MG63 (cell line): ENCODE results near the gene NFKBIE. TPM values are rescaled to one million over a fixed set of nuclear protein-coding genes. Genes with fewer than 3 reads are reported as not detected.
A peak's percentile ranks its signal among the peaks of the same experiment; 100 is the strongest.

ENCODE experiments used
- DNase-seq: peaks from one replicate; pipeline ENCODE4 v3.0.0-alpha.2; 2020
- H3K27me3 ChIP-seq: fragments of 250-450 bp; sonication (Bioruptor Pico); 2 replicates; pipeline ENCODE4 v1.5.1; 2020; ENCODE audit warnings: mild to moderate bottlenecking, moderate library complexity
- H3K36me3 ChIP-seq: fragments of 250-450 bp; sonication (Bioruptor Pico); 2 replicates; pipeline ENCODE4 v1.5.1; 2020; ENCODE audit warnings: mild to moderate bottlenecking, moderate library complexity
- H3K4me3 ChIP-seq: fragments of 250-450 bp; sonication (Bioruptor Pico); 2 replicates; pipeline ENCODE4 v1.5.1; 2020; ENCODE audit warnings: mild to moderate bottlenecking, moderate library complexity
- H3K9me3 ChIP-seq: fragments of 250-450 bp; sonication (Bioruptor Pico); 2 replicates; pipeline ENCODE4 v1.5.1; 2020; ENCODE audit warnings: mild to moderate bottlenecking, moderate library complexity
- total RNA-seq: library from RNA; depleted of rRNA; stranded (reverse); fragments of >200 nt; shearing (Covaris generic); gene quantifications from 2 replicates; pipeline ENCODE4 v1.2.3, GENCODE V29; 2014; ENCODE audit warnings: low replicate concordance

NFKBIE gene
- total RNA-seq, 1 experiment from 2014 or later: 24.4 TPM

DNA sequence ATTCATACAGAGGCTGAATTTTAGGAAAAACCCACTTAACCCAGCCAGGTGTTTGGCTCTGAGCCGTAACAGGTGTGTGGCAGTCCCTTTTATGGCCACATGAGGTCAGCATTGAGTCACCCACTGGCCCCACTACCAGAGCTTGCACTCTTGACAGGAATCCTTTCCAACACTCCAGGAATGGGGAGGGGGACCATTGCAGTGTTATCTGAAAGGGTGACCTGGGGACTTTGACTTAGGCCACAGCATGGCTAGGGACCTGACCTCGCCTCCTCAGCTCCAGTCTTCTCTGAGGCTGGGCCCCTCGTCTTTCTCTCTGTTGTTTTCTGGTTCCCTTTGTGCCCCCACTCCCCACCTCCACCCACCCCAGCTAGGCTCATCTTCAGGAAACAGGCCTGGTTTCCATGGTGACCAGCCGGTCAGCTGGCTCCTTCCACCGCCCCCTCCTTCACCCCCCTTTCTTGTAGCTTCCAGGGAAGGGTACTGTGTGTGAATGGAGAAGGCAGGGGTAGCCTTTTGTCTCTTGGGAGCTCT, 2.8 kb upstream of the NFKBIE start:
- peaks cover 2% of the 10 kb centered on the region; the same call in 1 of the 2 replicates for H3K36me3 ChIP-seq
- no peaks in the 10 kb centered on the region for H3K9me3 ChIP-seq
- H3K27me3 ChIP-seq: peaks cover 42% of the 10 kb centered on the region
- no peak overlapping the region for H3K4me3 ChIP-seq
- DNase-seq: peak; percentile 62

GRCh38 chr6:44267252-44267651, 1.9 kb upstream of the NFKBIE start:
- Histone ChIP-seq H3K27me3 (peaks cover 36% of the 10 kb centered on the region), H3K4me3 (no peak overlapping the region), H3K36me3 (peaks cover 3% of the 10 kb centered on the region; the same call in 1 of the 2 replicates), H3K9me3 (no peaks in the 10 kb centered on the region)
- DNase-seq: no peak

GRCh38 chr6:44266347-44266746, 996 bp upstream of the NFKBIE start:
- Histone ChIP-seq H3K36me3 (peaks cover 10% of the 10 kb centered on the region), H3K4me3 (no peak overlapping the region), H3K27me3 (peaks cover 29% of the 10 kb centered on the region), H3K9me3 (no peaks in the 10 kb centered on the region)
- no peak for DNase-seq

- Histone ChIP-seq H3K36me3 (peaks cover 15% of the 10 kb centered on the region), H3K9me3 (no peaks in the 10 kb centered on the region), H3K4me3 (peak overlapping the region; percentile 72), H3K27me3 (peaks cover 25% of the 10 kb centered on the region)
- DNase-seq: no peak
Observed at GRCh38 chr6:44265722-44266233, 427 bp upstream of the NFKBIE start.

GRCh38 chr6:44264154-44265006, 971 bp downstream of the NFKBIE start:
- H3K9me3 ChIP-seq: no peaks in the 10 kb centered on the region
- H3K27me3 ChIP-seq: peaks cover 17% of the 10 kb centered on the region
- no peak for DNase-seq
- peak overlapping the region; percentile 72 for H3K4me3 ChIP-seq
- H3K36me3 ChIP-seq: peaks cover 22% of the 10 kb centered on the region

DNA sequence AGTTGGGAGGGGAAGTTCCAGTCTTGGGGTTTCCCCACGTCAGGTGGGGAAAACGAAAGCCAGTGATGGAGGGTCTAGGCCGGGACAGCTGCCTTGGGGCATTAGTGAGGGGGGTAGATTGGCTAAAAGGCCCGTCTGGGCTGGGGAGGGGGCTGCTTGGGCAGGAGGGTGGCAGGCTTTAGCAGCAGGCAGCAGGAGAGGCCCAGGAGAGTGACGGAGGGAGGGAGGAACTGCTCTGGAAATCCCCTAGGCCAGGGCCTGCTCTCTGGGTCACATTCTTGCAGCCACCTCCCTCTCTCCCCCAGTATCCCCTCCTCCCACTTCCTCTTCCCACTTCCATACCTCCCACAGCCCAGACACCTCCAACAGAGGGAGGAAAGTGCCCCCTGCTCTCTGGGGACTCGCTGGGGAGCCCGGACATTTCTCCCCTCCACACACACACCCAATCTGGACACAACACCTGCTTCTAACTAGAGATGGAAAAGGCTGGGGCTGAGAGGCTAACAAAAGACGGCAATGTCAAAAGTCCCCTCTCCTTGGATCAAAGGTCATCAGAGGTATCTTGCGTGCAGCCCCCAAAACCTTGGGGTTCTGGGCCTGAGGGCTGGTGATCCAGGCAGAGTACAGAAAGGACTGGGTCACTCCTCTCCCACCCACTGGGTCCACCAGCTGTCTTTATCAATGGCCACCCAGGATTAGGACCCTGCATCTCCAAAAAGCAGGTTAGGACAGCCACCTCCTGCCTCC, 1.8 kb downstream of the NFKBIE start:
- Histone ChIP-seq H3K27me3 (peaks cover 8% of the 10 kb centered on the region), H3K9me3 (no peaks in the 10 kb centered on the region), H3K36me3 (peaks cover 25% of the 10 kb centered on the region), H3K4me3 (no peak overlapping the region; the same call in 1 of the 2 replicates)
- DNase-seq: peak; percentile 53

GRCh38 chr6:44262467-44263353, 2.6 kb downstream of the NFKBIE start:
- DNase-seq: no peak
- Histone ChIP-seq H3K4me3 (no peak overlapping the region), H3K9me3 (no peaks in the 10 kb centered on the region), H3K36me3 (peaks cover 25% of the 10 kb centered on the region), H3K27me3 (peaks cover 4% of the 10 kb centered on the region)

DNA sequence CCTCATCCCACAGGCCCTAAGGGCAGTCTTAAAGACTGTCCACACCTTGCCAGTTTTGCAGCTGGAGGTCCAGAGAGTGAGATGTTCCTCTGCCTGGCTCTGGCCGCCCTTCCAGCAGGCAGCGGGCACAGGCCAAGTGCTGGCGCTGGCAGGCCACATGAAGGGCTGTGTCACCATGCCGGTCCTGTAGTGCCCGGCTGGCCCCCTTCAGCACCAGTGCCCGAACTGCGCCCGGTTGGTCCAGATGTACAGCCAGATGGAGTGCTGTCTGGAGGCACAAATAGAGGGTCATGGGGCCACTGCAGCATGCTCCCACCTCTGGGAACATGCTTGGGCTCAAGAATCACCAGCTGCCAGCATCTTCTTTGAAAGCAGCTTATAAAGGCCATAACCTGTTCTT, 3.8 kb downstream of the NFKBIE start:
- H3K36me3 ChIP-seq: peaks cover 31% of the 10 kb centered on the region
- no peak overlapping the region for H3K4me3 ChIP-seq
- DNase-seq: no peak
- H3K27me3 ChIP-seq: peaks cover under 1% of the 10 kb centered on the region; the same call in 1 of the 2 replicates
- H3K9me3 ChIP-seq: no peaks in the 10 kb centered on the region

GRCh38 chr6:44260451-44261297, 4.7 kb downstream of the NFKBIE start:
- no peaks in the 10 kb centered on the region for H3K9me3 ChIP-seq

GRCh38 chr6:44260011-44260410, 5.3 kb downstream of the NFKBIE start:
- Histone ChIP-seq H3K36me3 (peaks cover 47% of the 10 kb centered on the region), H3K9me3 (no peaks in the 10 kb centered on the region), H3K27me3 (no peaks in the 10 kb centered on the region), H3K4me3 (no peak overlapping the region)
- DNase-seq: no peak

More at GRCh38 chr6:44260451-44261297, 4.7 kb downstream of the NFKBIE start:
- Histone ChIP-seq H3K27me3 (no peaks in the 10 kb centered on the region), H3K36me3 (peaks cover 40% of the 10 kb centered on the region), H3K4me3 (no peak overlapping the region)
- no peak for DNase-seq

GRCh38 chr6:44258921-44259320, 6.4 kb downstream of the NFKBIE start:
- H3K27me3 ChIP-seq: no peaks in the 10 kb centered on the region
- DNase-seq: no peak
- H3K4me3 ChIP-seq: no peak overlapping the region
- H3K36me3 ChIP-seq: peaks cover 58% of the 10 kb centered on the region
- no peaks in the 10 kb centered on the region for H3K9me3 ChIP-seq

DNA sequence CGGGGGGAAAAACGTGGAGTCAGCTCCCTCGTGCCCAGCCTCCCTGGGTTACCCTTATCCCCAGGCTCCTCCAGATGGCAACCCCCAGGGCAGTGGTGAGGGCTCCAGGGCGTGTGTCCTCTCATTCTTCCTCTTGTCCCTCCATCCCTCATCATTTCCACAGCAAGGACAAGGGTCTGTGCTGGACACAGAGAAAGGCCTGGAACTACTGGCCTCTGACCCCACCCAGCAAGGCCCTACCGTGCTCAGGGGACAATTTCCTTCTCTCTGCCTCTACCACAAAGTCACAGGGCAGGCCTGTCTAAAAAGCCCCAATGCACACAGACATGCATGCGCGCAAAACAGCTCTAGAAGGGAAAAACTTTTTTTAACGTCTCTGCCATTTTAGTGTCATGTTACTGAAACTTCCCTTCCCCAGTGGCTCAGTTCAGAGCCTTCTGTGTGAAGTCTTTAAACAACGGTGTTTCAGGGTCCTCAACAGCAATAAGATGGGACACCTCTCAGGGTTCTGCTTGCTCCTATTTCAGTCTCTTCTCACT, 7.0 kb downstream of the NFKBIE start:
- no peak overlapping the region for H3K4me3 ChIP-seq
- DNase-seq: no peak
- peaks cover 61% of the 10 kb centered on the region for H3K36me3 ChIP-seq

DNA sequence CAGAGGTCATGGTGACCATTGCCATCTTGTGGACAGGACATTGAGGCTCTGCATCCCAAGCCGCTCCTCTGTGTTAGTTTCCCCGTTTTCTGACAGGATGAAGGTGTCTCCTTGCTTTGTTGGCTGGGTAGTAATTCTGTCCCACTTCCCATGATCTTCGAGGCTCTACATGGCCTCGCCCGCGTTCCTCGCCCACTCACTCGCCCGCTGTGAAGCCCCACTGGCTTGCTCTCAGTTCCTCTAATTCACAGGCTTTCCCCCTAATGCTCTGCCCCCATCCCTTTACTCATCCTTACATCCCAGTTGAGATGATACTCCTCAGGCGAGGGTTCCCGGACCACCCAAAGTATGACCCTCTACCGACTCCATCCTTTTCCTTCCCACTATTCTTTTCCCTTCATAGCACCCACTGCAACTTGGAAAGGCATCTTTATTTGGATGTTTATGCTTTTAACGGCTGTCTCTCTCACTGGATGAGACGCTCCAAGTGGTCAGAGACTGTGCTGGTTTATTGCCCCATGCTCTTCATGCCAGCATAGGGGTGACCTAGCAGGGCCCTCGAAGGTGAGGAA, 7.5 kb downstream of the NFKBIE start:
- Histone ChIP-seq H3K4me3 (peak overlapping the region; percentile 96), H3K27me3 (no peaks in the 10 kb centered on the region), H3K9me3 (no peaks in the 10 kb centered on the region), H3K36me3 (peaks cover 67% of the 10 kb centered on the region)
- DNase-seq: no peak

More for the DNA sequence above, 7.0 kb downstream of the NFKBIE start:
- Histone ChIP-seq H3K9me3 (no peaks in the 10 kb centered on the region), H3K27me3 (no peaks in the 10 kb centered on the region)

DNA sequence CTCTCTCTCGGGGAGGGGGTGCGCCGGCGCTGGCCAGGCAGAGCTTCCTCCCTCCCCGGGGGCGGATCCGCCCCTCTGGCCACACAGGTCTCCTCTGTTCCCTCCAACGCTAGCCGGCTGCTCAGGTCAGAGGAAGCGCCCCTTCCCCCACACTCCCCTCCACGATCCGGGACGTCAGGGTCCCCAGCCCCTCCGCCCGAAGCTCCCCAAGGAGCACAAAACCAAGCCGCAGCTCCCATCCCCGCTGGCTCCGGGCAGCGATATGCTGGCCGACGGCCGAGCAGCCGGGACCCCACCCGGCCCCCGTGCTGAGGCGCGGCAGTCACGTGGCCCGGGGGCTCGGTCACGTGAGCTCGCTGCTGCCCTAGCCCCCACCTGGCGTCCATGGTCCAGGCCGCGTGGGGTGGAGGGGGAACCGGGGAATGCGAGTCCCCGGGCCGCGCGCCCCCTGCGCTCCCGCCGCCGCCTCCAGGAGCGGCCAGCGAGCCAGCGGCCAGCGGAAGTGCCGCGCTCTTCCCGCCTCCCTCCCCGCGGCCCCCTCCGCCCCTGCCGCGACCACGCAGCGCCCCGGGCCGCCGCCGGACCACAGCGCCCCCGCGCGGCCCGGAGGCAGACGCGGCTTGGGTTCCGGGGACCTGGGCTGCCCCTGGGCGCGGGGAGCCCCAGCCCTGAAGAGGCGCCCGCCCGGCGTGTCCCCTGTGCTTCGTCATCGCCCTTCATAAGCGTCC, 8.2 kb downstream of the NFKBIE start, which contains the start of gene SLC35B2:
TSS of gene SLC35B2 (minus strand) at position 504 of the 728 bp plus-strand sequence. CDS start at position 386, 118 bp downstream.
- Histone ChIP-seq H3K9me3 (no peaks in the 10 kb centered on the region), H3K27me3 (no peaks in the 10 kb centered on the region), H3K36me3 (peaks cover 72% of the 10 kb centered on the region), H3K4me3 (peak within 1 kb of the TSS; percentile 96)
- DNase-seq: peak; percentile 98
